Measurements from ENCODE around the gene AHCYL2. TPM values are rescaled to one million over a fixed set of nuclear protein-coding genes. Genes with fewer than 3 reads are reported as not detected.
"Not testable (repeated sequence)": the region's sequence is repeated elsewhere in the genome, so short reads cannot be mapped to it uniquely, and the experiment has no call there.

The AHCYL2 gene
- total and polyA plus RNA-seq, 7 experiments from 2014 or later, result 8.6 to 22.2 (median 20.1) TPM

DNA sequence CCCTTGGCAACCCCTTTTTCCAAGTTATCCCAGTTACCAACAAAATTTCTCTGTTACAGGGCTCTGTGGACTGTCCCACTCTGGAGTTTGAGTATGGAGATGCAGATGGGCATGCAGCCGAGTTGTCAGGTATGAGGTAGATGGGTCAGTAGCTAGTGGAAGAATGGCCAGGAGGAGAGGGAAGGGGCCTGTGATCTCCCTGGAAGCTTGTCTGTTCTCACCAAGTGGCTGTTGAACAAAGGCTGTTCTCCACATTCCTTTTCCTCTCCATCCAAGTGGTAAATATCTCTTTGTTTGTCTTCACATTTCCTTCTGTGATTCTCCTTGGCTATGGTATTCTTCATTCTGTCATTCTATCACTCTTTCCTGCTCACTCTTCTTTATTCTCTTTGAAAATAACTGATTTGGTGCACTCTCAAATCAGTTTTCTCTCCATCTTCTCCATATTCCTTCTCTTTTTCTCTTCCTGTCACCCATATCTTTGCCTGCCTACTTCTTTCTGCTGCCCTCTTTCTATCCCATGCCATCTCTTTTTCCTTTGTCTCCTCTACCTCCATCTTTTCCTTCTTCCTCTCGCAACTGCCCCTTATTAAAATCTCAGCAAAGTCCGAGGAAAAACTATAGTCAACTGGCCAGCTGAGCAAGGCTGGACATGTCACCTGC lies 215.3 kb downstream of the AHCYL2 start:
- H3K9me3 ChIP-seq (ENCODE audit: control insufficient read depth in 2 of 3, low read length in 3 of 3), result no peaks in the 10 kb centered on the region
- ATAC-seq (no peak), DNase-seq (no peak)
- peaks cover 4% of the 10 kb centered on the region in 2 donors for H3K27me3 ChIP-seq (ENCODE audit: control insufficient read depth in 2 of 2, insufficient read depth in 2 of 2, low read length in 2 of 2)
- H3K4me1 ChIP-seq (ENCODE audit: control insufficient read depth in 2 of 2, insufficient read depth in 2 of 2, low read length in 2 of 2), result peaks cover 2 to 3% of the 10 kb centered on the region in 2 donors
- intact Hi-C loops (cut with micrococcal nuclease), result no loop called here
- Mint-ChIP-seq H3K27me3 (peaks cover 0 to 23% (median 20%) of the 10 kb centered on the region in 5 donors), H3K4me3 (peak overlapping the region in 1 of 10 donors; percentile 24), H3K4me1 (peaks cover 2 to 54% (median 4%) of the 10 kb centered on the region in 7 donors), H3K36me3 (peaks cover 0 to 20% (median 0%) of the 10 kb centered on the region in 5 donors), H3K27ac (peak overlapping the region in 1 of 9 donors; percentile 58), H3K9me3 (no peaks in the 10 kb centered on the region)
- no peak overlapping the region for H3K4me3 ChIP-seq (ENCODE audit: low read length)
- H3K36me3 ChIP-seq (ENCODE audit: control insufficient read depth in 2 of 3, insufficient read depth in 3 of 3, low read length in 3 of 3), result no peaks in the 10 kb centered on the region
- no peak overlapping the region for H3K27ac ChIP-seq (ENCODE audit: low read depth, low read length)
- ChIA-PET CTCF (interaction anchor here (0.5 to 1.1 kb wide), 3 partner anchors 10 to 222 kb away, joined by 3 to 4 read pairs (median 3); no protein-coding TSS in a partner anchor), POLR2A (no interaction called here)

DNA sequence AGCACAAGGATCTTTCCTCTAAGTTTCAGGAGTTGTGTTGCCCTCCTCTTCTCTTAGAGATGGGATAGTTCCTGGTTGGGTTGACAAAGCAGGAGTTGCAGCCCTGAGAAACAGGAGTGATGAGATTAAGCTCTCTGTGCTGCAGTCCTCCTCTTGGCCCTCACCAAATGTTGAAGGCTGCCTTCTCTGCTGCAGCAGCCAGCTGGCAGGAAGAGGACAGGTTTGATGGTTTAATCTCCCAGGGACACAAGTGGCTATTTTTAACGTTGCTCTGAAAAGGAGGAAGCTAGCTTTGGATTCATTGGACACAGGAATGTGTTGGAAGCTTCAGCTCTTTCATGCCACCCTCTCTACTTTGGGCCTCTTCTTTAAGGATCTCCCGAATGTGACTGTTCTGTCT lies 218.8 kb downstream of the AHCYL2 start:
- no peak overlapping the region for H3K27ac ChIP-seq (ENCODE audit: low read depth, low read length)
- H3K36me3 Mint-ChIP-seq, result peaks cover 1 to 46% (median 2%) of the 10 kb centered on the region in 5 donors
- H3K4me3 Mint-ChIP-seq, result no peak overlapping the region
- POLR2A ChIA-PET, result interaction anchor here (0.6 kb wide), 1 partner anchor 222 kb away, joined by 4 read pairs; no protein-coding TSS in a partner anchor
- peaks cover 0 to 32% (median 0%) of the 10 kb centered on the region in 7 donors for H3K4me1 Mint-ChIP-seq
- H3K36me3 ChIP-seq (ENCODE audit: control insufficient read depth in 2 of 3, insufficient read depth in 3 of 3, low read length in 3 of 3), result no peaks in the 10 kb centered on the region
- H3K9me3 Mint-ChIP-seq, result peaks cover 0 to 5% (median under 1%) of the 10 kb centered on the region in 11 donors
- intact Hi-C loops (cut with micrococcal nuclease), result no loop called here
- no peaks in the 10 kb centered on the region for H3K9me3 ChIP-seq (ENCODE audit: control insufficient read depth in 2 of 3, low read length in 3 of 3)
- no peaks in the 10 kb centered on the region for H3K27me3 ChIP-seq (ENCODE audit: control insufficient read depth in 2 of 2, insufficient read depth in 2 of 2, low read length in 2 of 2)
- H3K27me3 Mint-ChIP-seq, result peaks cover 0 to 5% (median 3%) of the 10 kb centered on the region in 5 donors
- CTCF ChIA-PET, result interaction anchor here (0.9 kb wide), 1 partner anchor 9 kb away, joined by 4 read pairs; the partner anchor contains the start of gene STRIP2
- DNase-seq, result no peak
- H3K4me1 ChIP-seq (ENCODE audit: control insufficient read depth in 2 of 2, insufficient read depth in 2 of 2, low read length in 2 of 2), result no peaks in the 10 kb centered on the region
- H3K4me3 ChIP-seq (ENCODE audit: low read length), result no peak overlapping the region
- no peak overlapping the region for H3K27ac Mint-ChIP-seq
- ATAC-seq, result no peak

DNA sequence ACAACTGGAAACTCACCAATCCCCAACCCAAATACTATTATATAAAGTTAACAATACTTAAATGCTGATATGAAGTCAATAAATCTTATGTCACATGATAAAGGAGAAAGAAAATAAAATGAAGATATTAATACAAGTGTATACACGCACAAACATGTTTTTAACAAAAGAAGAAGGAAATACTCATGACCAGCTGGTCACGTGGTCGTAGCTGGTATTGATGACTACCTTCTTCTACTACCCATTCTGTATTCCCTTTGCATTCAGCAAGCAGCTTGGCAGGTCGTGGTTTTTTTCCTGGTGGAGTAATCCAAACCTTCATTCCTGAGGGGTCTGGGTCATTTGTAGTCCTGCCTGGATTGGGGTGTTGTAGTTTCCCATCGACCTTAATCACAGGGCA lies 219.9 kb downstream of the AHCYL2 start:
- ATAC-seq; CTCF ChIA-PET; DNase-seq; H3K9me3 ChIP-seq (ENCODE audit: control insufficient read depth in 2 of 3, low read length in 3 of 3); H3K27ac ChIP-seq (ENCODE audit: low read depth, low read length); H3K4me1 ChIP-seq (ENCODE audit: control insufficient read depth in 2 of 2, insufficient read depth in 2 of 2, low read length in 2 of 2); intact Hi-C loops (cut with micrococcal nuclease); H3K36me3 ChIP-seq (ENCODE audit: control insufficient read depth in 2 of 3, insufficient read depth in 3 of 3, low read length in 3 of 3); H3K27me3 ChIP-seq (ENCODE audit: control insufficient read depth in 2 of 2, insufficient read depth in 2 of 2, low read length in 2 of 2); H3K27ac Mint-ChIP-seq; H3K4me3 ChIP-seq (ENCODE audit: low read length); H3K4me3 Mint-ChIP-seq; POLR2A ChIA-PET; H3K27me3 Mint-ChIP-seq: not testable (repeated sequence)
- peaks cover 0 to 23% (median 0%) of the 10 kb centered on the region in 7 donors for H3K4me1 Mint-ChIP-seq
- H3K36me3 Mint-ChIP-seq, result peaks cover 7 to 56% (median 9%) of the 10 kb centered on the region in 5 donors
- peaks cover 0 to 12% (median 7%) of the 10 kb centered on the region in 11 donors for H3K9me3 Mint-ChIP-seq

DNA sequence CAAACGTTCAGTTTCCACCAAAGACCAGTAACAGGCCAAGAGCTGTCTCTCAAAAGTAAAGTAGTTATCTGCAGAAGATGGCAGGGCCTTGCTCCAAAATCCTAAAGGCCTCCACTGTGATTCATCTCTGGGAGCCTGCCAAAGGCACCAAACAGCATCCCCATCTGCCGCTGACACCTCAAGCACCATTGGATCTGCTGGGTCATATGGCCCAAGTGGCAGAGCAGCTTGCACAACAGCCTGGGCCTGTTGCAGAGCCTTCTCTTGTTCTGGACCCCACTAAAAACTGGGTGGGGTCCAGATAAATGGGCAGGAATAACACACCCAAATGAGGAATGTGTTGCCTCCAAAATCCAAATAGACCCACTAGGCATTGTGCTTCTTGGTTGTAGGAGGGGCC lies 222.1 kb downstream of the AHCYL2 start:
- POLR2A ChIA-PET; H3K4me3 ChIP-seq (ENCODE audit: low read length); H3K27me3 ChIP-seq (ENCODE audit: control insufficient read depth in 2 of 2, insufficient read depth in 2 of 2, low read length in 2 of 2); ATAC-seq; H3K27ac Mint-ChIP-seq; H3K27me3 Mint-ChIP-seq; DNase-seq; H3K27ac ChIP-seq (ENCODE audit: low read depth, low read length); H3K4me1 ChIP-seq (ENCODE audit: control insufficient read depth in 2 of 2, insufficient read depth in 2 of 2, low read length in 2 of 2); H3K36me3 ChIP-seq (ENCODE audit: control insufficient read depth in 2 of 3, insufficient read depth in 3 of 3, low read length in 3 of 3); H3K4me3 Mint-ChIP-seq; CTCF ChIA-PET; H3K4me1 Mint-ChIP-seq; H3K9me3 ChIP-seq (ENCODE audit: control insufficient read depth in 2 of 3, low read length in 3 of 3); intact Hi-C loops (cut with micrococcal nuclease): not testable (repeated sequence)
- peaks cover 0 to 12% (median 7%) of the 10 kb centered on the region in 11 donors for H3K9me3 Mint-ChIP-seq
- H3K36me3 Mint-ChIP-seq, result peaks cover 7 to 49% (median 9%) of the 10 kb centered on the region in 5 donors

DNA sequence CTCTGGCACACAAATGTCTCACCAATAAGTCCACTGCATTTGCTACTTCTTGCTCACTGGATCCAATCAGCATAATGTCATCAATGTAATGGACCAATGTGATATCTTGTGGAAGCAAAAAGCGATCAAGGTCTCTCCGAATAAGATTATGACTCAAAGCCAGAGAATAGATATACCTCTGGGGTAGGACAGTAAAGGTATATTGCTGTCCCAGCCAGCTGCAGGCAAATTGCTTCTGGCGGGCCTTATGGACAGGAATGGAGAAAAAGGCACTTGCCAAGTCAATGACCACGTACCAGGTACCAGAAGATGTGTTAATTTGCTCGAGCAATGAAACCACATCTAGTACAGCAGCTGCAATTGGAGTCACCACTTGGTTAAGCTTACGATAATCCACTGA lies 222.6 kb downstream of the AHCYL2 start:
- H3K4me3 Mint-ChIP-seq; DNase-seq; H3K27me3 ChIP-seq (ENCODE audit: control insufficient read depth in 2 of 2, insufficient read depth in 2 of 2, low read length in 2 of 2); ATAC-seq; H3K27me3 Mint-ChIP-seq; H3K4me3 ChIP-seq (ENCODE audit: low read length); CTCF ChIA-PET; H3K4me1 ChIP-seq (ENCODE audit: control insufficient read depth in 2 of 2, insufficient read depth in 2 of 2, low read length in 2 of 2); H3K4me1 Mint-ChIP-seq; intact Hi-C loops (cut with micrococcal nuclease); H3K9me3 ChIP-seq (ENCODE audit: control insufficient read depth in 2 of 3, low read length in 3 of 3); H3K36me3 ChIP-seq (ENCODE audit: control insufficient read depth in 2 of 3, insufficient read depth in 3 of 3, low read length in 3 of 3); H3K27ac ChIP-seq (ENCODE audit: low read depth, low read length); H3K27ac Mint-ChIP-seq; POLR2A ChIA-PET: not testable (repeated sequence)
- peaks cover 7 to 49% (median 9%) of the 10 kb centered on the region in 5 donors for H3K36me3 Mint-ChIP-seq
- peaks cover 0 to 12% (median 7%) of the 10 kb centered on the region in 11 donors for H3K9me3 Mint-ChIP-seq

DNA sequence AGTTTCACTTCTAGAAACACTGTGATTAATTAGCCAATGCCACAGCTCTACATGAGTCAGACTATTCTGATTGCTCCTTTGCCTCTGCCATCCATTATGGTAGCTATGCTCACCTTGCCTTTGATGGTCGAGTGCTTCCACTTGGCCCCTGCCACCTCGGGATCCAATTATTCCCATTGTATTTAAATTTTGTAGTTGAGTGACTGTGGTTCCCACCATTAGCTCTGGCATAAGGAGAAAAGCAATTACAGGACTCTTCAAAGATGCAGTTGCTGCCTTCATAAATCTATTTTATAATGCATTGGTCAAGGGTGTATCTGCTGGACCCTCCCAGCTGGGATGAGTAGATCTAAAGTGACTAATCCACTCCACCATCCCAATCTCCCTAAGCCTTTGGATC lies 223.8 kb downstream of the AHCYL2 start:
- H3K27ac ChIP-seq (ENCODE audit: low read depth, low read length); H3K9me3 ChIP-seq (ENCODE audit: control insufficient read depth in 2 of 3, low read length in 3 of 3); DNase-seq; H3K4me3 Mint-ChIP-seq; H3K4me1 Mint-ChIP-seq; H3K27me3 ChIP-seq (ENCODE audit: control insufficient read depth in 2 of 2, insufficient read depth in 2 of 2, low read length in 2 of 2); POLR2A ChIA-PET; H3K27ac Mint-ChIP-seq; intact Hi-C loops (cut with micrococcal nuclease); H3K36me3 ChIP-seq (ENCODE audit: control insufficient read depth in 2 of 3, insufficient read depth in 3 of 3, low read length in 3 of 3); H3K27me3 Mint-ChIP-seq; H3K4me3 ChIP-seq (ENCODE audit: low read length); ATAC-seq; H3K4me1 ChIP-seq (ENCODE audit: control insufficient read depth in 2 of 2, insufficient read depth in 2 of 2, low read length in 2 of 2): not testable (repeated sequence)
- CTCF ChIA-PET, result interaction anchor here (1.2 kb wide), 1 partner anchor 78 kb away, joined by 3 read pairs; no protein-coding TSS in a partner anchor
- Mint-ChIP-seq H3K36me3 (peaks cover 7 to 49% (median 9%) of the 10 kb centered on the region in 5 donors), H3K9me3 (peaks cover 0 to 12% (median 7%) of the 10 kb centered on the region in 11 donors)

DNA sequence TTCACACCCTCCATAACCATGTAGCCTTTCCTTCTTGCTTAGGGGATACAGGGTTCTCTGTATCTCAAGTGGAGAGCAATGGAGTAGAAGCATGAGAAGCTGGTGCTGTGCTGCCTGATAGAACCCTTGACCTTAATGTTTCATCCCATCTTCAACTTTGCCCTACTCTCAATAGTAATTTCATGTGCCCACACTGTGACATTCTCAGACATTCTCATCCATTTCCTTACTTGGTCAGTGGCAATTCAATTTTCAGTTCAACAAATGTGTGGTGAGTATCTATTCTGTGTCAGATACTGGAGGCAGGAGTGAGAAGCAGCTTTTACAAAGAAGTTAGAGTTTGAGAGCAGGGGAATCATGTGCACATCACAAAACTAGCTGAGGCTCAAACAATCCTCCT lies 225.5 kb downstream of the AHCYL2 start:
- H3K27ac Mint-ChIP-seq, result no peak overlapping the region
- intact Hi-C loops (cut with micrococcal nuclease), result no loop called here
- Histone ChIP-seq H3K9me3 (ENCODE audit: control insufficient read depth in 2 of 3, low read length in 3 of 3) (no peaks in the 10 kb centered on the region), H3K4me3 (ENCODE audit: low read length) (no peak overlapping the region), H3K4me1 (ENCODE audit: control insufficient read depth in 2 of 2, insufficient read depth in 2 of 2, low read length in 2 of 2) (no peaks in the 10 kb centered on the region), H3K27ac (ENCODE audit: low read depth, low read length) (no peak overlapping the region), H3K36me3 (ENCODE audit: control insufficient read depth in 2 of 3, insufficient read depth in 3 of 3, low read length in 3 of 3) (no peaks in the 10 kb centered on the region), H3K27me3 (ENCODE audit: control insufficient read depth in 2 of 2, insufficient read depth in 2 of 2, low read length in 2 of 2) (no peaks in the 10 kb centered on the region)
- no peaks in the 10 kb centered on the region for H3K27me3 Mint-ChIP-seq
- H3K36me3 Mint-ChIP-seq, result peaks cover 7 to 39% (median 9%) of the 10 kb centered on the region in 5 donors
- DNase-seq (no peak), ATAC-seq (no peak)
- ChIA-PET POLR2A (no interaction called here), CTCF (interaction anchor here (0.9 to 1.1 kb wide), 2 partner anchors 10 to 153 kb away, joined by 3 read pairs; no protein-coding TSS in a partner anchor)
- no peak overlapping the region for H3K4me3 Mint-ChIP-seq
- peaks cover 0 to 12% (median 7%) of the 10 kb centered on the region in 11 donors for H3K9me3 Mint-ChIP-seq
- no peaks in the 10 kb centered on the region for H3K4me1 Mint-ChIP-seq

Data from naive thymus-derived CD4-positive, alpha-beta T cell (primary cell).